K562 treated with DMSO at 1 percent for 4 hours (cell line): ENCODE measurements around the gene OR6C70. TPM values are rescaled to one million over a fixed set of nuclear protein-coding genes. Genes with fewer than 3 reads are reported as not detected.

Source experiments
- total RNA-seq: library from RNA; unstranded; fragments of 300-600 nt; gene quantifications from 2 replicates; pipeline ENCODE4 v1.2.3, GENCODE V29; 2022; ENCODE audit not compliant: insufficient read depth

OR6C70 gene
- total RNA-seq = not detected in 2 replicates

DNA sequence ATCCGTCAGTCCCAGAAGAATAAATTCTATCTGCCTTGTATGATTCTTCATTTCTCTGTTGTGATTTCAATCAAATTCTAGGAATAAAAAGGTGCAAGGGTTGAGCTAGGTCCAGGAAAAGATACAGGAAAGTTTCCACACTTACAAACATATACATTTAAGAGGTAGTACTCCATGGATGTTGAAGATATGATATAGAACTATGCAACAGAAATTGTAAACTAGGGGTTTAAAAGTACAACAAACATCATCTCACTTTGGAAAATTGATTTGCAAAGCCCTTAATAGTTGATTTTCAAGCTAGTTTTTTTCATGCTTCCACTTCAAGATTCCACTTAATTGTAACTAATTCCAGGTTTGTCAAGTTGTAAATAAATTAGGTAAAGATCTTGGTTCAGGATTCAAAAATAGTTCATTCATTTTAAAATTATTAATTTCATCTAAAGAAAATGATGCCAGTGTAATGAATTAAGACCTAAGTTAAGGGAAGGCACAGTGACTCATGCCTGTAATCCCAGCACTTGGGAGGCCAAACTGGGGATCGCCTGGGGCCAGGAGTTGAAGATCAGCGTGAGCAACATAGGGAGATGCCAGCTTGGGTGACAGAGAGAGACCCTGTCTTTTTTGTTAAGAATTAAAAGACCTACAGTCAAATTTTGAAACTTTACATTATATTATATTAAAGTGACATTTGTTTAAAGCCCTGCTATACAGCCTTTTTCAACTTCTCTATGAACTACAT lies at the start of gene OR6C70:
Gene OR6C70, minus strand, starts transcription at position 51 of the 742 bp plus-strand sequence. Its CDS starts 0 bp downstream, at position 51.

DNA sequence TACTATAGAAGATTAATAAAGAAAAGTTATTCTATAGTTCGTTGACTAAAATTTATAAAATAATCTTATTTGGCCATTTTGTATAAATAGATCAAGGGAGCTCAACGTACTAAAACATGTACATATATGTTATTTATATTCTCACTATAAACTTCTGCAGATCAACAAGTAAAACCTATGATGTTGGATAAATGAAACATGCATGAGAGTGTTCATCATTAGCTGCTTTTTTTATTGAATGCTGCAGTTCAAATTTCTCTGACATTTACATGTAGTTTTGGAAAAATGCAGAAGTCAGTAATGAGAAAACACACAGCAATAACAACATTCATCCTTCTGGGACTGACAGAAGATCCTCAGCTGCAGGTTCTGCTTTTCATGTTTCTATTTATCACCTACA lies 22.1 kb upstream of the OR6C70 start, which contains the start of gene OR6C68:
Gene OR6C68, plus strand, starts transcription at position 301 of the 400 bp plus-strand sequence. Its CDS starts 0 bp downstream, at position 301.

DNA sequence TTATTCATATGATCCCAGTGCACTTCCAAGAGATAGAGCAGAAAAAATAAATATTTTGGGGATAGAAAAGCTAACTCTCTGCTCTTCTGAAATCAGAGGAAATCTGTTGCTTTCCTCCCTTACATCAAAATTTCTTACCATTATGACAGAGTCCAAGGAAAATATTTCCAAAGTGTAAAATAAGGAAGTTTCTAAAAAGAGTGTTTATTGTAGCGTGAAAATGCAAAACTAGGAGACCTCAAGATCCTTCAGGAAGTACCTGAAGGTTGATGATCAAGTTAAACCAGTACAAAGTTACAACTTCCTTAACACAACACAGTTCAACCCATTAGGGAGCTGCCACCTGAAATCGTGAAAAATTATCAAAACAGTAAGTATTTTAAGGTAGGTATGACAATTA lies 26.2 kb downstream of the OR6C70 start, which contains the start of gene OR6C2:
Gene OR6C2, plus strand, starts transcription at position 301 of the 400 bp plus-strand sequence. CDS start 8,138 bp downstream, outside the sequence.

DNA sequence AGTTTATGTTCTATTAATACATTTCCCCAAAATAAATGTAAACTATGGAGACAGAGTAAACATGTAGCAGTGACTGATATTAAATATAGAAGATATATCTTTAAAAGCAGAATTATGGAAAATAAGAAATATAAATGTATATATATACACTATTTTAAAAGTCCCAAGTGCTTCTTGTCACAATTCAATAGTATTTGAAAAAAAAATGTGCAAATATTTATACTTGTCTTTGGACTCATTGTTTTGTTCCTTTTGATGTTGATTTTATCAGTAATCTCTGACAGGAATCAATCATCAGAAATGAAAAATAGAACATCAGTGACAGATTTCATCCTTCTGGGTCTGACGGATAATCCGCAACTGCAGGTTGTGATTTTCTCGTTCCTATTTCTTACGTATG lies 44.0 kb downstream of the OR6C70 start, which contains the start of gene OR6C76:
Gene OR6C76, plus strand, starts transcription at position 301 of the 400 bp plus-strand sequence. Its CDS starts 0 bp downstream, at position 301.

Other genes starting within 250 kb of the OR6C70 start
- gene OR10A7, start 249.1 kb downstream of the OR6C70 start, total RNA-seq = not detected in 2 replicates
- gene OR6C74, start 225.5 kb downstream of the OR6C70 start, total RNA-seq = not detected in 2 replicates
- gene OR6C6, start 173.6 kb downstream of the OR6C70 start, total RNA-seq = not detected in 2 replicates
- gene OR6C1, start 155.8 kb downstream of the OR6C70 start, total RNA-seq = not detected in 2 replicates
- not detected in 2 replicates for gene OR6C3, start 139.4 kb downstream of the OR6C70 start, total RNA-seq
- not detected in 2 replicates for gene OR6C75, start 107.2 kb downstream of the OR6C70 start, total RNA-seq
- gene OR6C65, start 69.6 kb downstream of the OR6C70 start, total RNA-seq = not detected in 2 replicates
- gene OR6C76, start 43.9 kb downstream of the OR6C70 start, total RNA-seq = not detected in 2 replicates
- not detected in 2 replicates for gene OR6C2, start 26.1 kb downstream of the OR6C70 start, total RNA-seq
- gene OR6C68, start 22.2 kb upstream of the OR6C70 start, total RNA-seq = not detected in 2 replicates
- gene OR6C4, start 79.5 kb upstream of the OR6C70 start, total RNA-seq = not detected in 2 replicates
- gene OR2AP1, start 102.3 kb upstream of the OR6C70 start, total RNA-seq = not detected in 2 replicates
- not detected in 2 replicates for gene OR10P1, start 166.8 kb upstream of the OR6C70 start, total RNA-seq
- gene ITGA7, start 237.8 kb upstream of the OR6C70 start, total RNA-seq = 0.65 and 1.3 TPM in 2 replicates
- 54.8 and 73.4 TPM in 2 replicates for gene BLOC1S1, start 245.9 kb upstream of the OR6C70 start, total RNA-seq